Right atrium auricular region (tissue), 2 donors: ENCODE measurements around the gene NOLC1. TPM values are rescaled to one million over a fixed set of nuclear protein-coding genes. Genes with fewer than 3 reads are reported as not detected.

Source experiments
- DNase-seq: peaks from one replicate; pipeline ENCODE4 v3.0.0-alpha.2; 2019; ENCODE audit warnings: low spot score
- H3K27ac ChIP-seq, 2 donors: fragments of 200-600 bp; sonication (generic); 1 replicate in 1 of 2; 2 replicates in 1 of 2; pipeline ENCODE4 v1.5.1; 2016 to 2019
- H3K27me3 ChIP-seq, 2 donors: fragments of 200-600 bp; sonication (generic); one replicate each; pipeline versions ENCODE4 v1.5.1 to v1.6.0; 2017 to 2019
- H3K36me3 ChIP-seq: fragments of 200-600 bp; sonication (generic); one replicate; pipeline ENCODE4 v1.5.1; 2016
- H3K4me1 ChIP-seq, 2 donors: fragments of 200-600 bp; sonication (generic); one replicate each; pipeline versions ENCODE4 v1.5.1 to v1.6.0; 2017 to 2019
- H3K4me3 ChIP-seq, 2 donors: fragments of 200-600 bp; sonication (generic); 1 replicate in 1 of 2; 2 replicates in 1 of 2; pipeline ENCODE4 v1.5.1; 2017 to 2019; ENCODE audit warnings: mild to moderate bottlenecking in 1 of 2, moderate library complexity in 1 of 2
- H3K9me3 ChIP-seq, 2 donors: fragments of 200-600 bp; sonication (generic); one replicate each; pipeline ENCODE4 v1.5.1; 2019
- total RNA-seq, 2 donors: library from RNA; depleted of rRNA; stranded (reverse); fragments of >200 nt; gene quantifications; one replicate each; pipeline ENCODE4 v1.1.0, GENCODE V29; 2016
- TF ChIP-seq, protein P1 (sequence below), 2 donors: fragments of 200-600 bp; sonication (generic); IDR thresholded peaks; one replicate each; pipeline ENCODE4 v1.5.1; 2019; ENCODE audit warnings: antibody characterized with exemption in 2 of 2

NOLC1 gene
- total RNA-seq, 2 donors from 2014 or later = 42.2 to 47.8 TPM

DNA sequence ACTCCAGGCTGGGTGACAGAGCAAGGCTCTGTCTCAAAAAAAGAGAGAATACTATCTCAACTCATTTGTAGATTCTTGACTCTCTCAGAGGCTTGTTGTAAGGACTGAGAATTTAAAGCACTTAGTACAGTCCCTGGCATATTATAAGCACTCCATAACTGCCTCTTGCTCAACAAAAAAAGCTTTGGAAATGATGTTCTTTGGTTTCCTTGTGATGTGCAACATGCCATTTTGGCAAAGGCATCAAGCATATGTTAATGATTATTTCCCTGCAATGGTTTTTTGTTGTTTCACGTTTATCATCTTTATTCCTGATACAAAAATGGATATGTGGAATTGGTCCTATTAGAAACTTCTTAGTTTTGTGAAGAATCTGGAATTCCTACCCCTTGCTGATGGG is 15.7 kb downstream of the NOLC1 start:
- TF ChIP-seq, protein P1, sequence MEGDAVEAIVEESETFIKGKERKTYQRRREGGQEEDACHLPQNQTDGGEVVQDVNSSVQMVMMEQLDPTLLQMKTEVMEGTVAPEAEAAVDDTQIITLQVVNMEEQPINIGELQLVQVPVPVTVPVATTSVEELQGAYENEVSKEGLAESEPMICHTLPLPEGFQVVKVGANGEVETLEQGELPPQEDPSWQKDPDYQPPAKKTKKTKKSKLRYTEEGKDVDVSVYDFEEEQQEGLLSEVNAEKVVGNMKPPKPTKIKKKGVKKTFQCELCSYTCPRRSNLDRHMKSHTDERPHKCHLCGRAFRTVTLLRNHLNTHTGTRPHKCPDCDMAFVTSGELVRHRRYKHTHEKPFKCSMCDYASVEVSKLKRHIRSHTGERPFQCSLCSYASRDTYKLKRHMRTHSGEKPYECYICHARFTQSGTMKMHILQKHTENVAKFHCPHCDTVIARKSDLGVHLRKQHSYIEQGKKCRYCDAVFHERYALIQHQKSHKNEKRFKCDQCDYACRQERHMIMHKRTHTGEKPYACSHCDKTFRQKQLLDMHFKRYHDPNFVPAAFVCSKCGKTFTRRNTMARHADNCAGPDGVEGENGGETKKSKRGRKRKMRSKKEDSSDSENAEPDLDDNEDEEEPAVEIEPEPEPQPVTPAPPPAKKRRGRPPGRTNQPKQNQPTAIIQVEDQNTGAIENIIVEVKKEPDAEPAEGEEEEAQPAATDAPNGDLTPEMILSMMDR (IDR thresholded peaks at IDR 0.05) = no peak
- H3K4me1 ChIP-seq = peaks cover 0 to 8% of the 10 kb centered on the region in 2 donors
- no peaks in the 10 kb centered on the region for H3K9me3 ChIP-seq
- peaks cover 14% of the 10 kb centered on the region for H3K36me3 ChIP-seq
- DNase-seq = no peak
- no peak overlapping the region for H3K4me3 ChIP-seq
- no peak overlapping the region for H3K27ac ChIP-seq
- H3K27me3 ChIP-seq = no peaks in the 10 kb centered on the region

DNA sequence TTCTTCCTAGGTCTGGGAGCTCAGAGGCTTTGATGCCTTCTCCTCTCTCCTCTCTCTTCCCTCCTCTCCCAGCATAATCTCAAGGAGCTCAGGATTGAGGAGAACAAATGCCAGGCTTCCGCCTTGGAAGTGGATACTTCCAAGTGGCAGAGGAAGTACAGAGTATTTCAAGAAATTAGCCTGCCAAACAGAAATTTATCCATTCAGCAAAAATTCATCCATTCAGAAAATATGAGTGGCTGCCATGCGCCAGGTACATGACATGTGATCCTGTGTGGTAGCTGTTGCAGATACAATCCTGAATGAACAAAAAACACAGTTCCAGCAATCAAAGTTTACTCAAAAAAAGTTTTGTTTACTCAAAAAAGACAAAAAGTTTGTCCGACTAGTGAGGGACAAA is 18.4 kb downstream of the NOLC1 start:
- Histone ChIP-seq H3K4me1 (peaks cover 0 to 8% of the 10 kb centered on the region in 2 donors), H3K27me3 (no peaks in the 10 kb centered on the region), H3K36me3 (no peaks in the 10 kb centered on the region), H3K9me3 (no peaks in the 10 kb centered on the region), H3K4me3 (no peak overlapping the region), H3K27ac (no peak overlapping the region)
- TF ChIP-seq, protein P1 (IDR thresholded peaks at IDR 0.05) = no peak
- DNase-seq = no peak

DNA sequence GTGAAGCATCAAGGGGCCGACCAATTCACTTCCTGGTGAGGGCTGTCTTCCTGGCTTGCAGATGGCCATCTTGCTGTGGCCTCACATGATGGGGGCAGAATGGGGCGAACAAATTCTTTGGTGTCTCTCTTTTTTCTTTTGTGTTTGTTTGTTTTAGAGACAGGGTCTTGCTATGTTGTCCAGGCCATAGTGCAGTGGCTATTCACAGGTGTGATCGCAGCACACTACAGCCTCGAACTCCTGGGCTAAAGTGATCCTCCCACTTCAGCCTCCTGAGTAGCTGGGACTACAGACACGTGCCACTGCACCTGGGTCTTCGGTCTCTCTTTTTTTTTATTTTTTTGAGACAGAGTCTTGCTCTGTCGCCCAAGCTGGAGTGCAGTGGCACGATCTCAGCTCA is 20.1 kb downstream of the NOLC1 start:
- H3K9me3 ChIP-seq = no peaks in the 10 kb centered on the region
- TF ChIP-seq, protein P1 (IDR thresholded peaks at IDR 0.05) = no peak
- no peak overlapping the region for H3K4me3 ChIP-seq
- H3K36me3 ChIP-seq = no peaks in the 10 kb centered on the region
- no peaks in the 10 kb centered on the region for H3K27me3 ChIP-seq
- H3K27ac ChIP-seq = no peak overlapping the region
- no peak for DNase-seq
- H3K4me1 ChIP-seq = peaks cover 0 to 8% of the 10 kb centered on the region in 2 donors

DNA sequence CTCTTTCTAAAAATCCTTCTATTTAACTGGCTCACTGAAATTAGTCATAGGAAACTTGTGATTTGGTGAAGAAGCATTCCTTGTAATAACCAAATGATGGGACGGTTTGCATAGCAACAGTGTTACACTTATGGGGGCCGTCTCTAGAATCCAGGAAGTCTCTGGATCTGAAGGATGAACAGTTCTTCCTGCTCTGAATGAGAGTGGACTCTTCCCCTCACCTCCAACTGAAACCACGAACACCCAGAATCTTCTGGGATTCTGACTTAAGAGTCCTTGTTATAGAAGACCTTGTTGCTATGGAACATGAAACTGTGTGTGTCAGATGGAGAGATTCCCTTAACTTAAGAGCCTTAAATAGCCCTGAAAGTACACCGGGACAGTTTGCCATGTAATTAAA is 23.2 kb downstream of the NOLC1 start:
- Histone ChIP-seq H3K27ac (no peak overlapping the region), H3K36me3 (no peaks in the 10 kb centered on the region), H3K9me3 (no peaks in the 10 kb centered on the region), H3K4me3 (no peak overlapping the region), H3K4me1 (no peaks in the 10 kb centered on the region), H3K27me3 (no peaks in the 10 kb centered on the region)
- DNase-seq = no peak
- TF ChIP-seq, protein P1 (IDR thresholded peaks at IDR 0.05) = no peak

DNA sequence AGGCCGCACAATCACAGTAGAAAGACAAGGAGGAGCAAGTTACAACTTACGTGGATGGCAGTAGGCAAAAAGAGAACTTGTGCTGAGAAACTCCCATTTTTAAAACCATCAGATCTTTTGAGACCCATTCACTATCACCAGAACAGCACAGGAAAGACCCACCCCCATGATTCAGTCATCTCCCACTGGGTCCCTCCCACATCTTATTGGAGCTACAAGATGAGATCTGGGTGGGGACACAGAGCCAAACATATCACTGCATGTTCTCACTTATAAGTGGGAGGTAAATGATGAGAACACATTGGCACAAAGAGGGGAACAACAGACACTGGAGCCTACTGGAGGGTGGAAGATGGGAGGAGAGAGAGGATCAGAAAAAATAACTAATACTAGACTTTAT is 32.4 kb downstream of the NOLC1 start:
- TF ChIP-seq, protein P1 (IDR thresholded peaks at IDR 0.05) = no peak
- Histone ChIP-seq H3K27ac (no peak overlapping the region), H3K4me1 (no peaks in the 10 kb centered on the region), H3K36me3 (no peaks in the 10 kb centered on the region), H3K9me3 (no peaks in the 10 kb centered on the region), H3K4me3 (no peak overlapping the region), H3K27me3 (no peaks in the 10 kb centered on the region)
- no peak for DNase-seq

DNA sequence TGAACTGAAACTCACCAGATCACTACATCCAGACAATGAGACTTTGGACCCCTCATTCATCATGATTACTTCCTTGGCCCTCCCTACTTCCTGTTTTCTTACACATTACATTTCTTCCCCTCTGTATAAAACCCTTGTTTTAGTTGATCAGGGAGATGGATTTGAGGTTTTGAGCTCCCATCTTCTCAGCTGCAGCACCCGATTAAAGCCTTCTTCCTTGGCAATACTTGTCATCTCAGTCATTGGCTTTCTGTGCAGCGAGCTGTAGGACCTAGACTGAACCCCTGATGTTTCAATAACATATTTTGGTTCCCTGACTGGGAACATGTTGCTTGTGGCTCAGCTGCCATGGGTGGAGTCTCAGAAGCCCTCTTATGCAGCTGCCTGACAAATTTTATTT is 33.1 kb downstream of the NOLC1 start:
- TF ChIP-seq, protein P1 (IDR thresholded peaks at IDR 0.05) = no peak
- Histone ChIP-seq H3K4me3 (no peak overlapping the region), H3K36me3 (no peaks in the 10 kb centered on the region), H3K4me1 (no peaks in the 10 kb centered on the region), H3K27me3 (no peaks in the 10 kb centered on the region), H3K27ac (no peak overlapping the region), H3K9me3 (no peaks in the 10 kb centered on the region)
- DNase-seq = no peak
